Measurements from ENCODE around the gene EIF4EBP3. TPM values are rescaled to one million over a fixed set of nuclear protein-coding genes. Genes with fewer than 3 reads are reported as not detected.
"Not testable (repeated sequence)": the region's sequence is repeated elsewhere in the genome, so short reads cannot be mapped to it uniquely, and the experiment has no call there.

The EIF4EBP3 gene
- total RNA-seq, 1 donor from 2014 or later, result 0.80 TPM

GRCh38 chr5:140576776-140577201 lies 29.3 kb downstream of the EIF4EBP3 start:
- DNase-seq (ENCODE audit: low read depth), result peak; percentile 61

- not testable (repeated sequence) for DNase-seq (ENCODE audit: low read depth)
Observed at GRCh38 chr5:140579188-140579747, 31.8 kb downstream of the EIF4EBP3 start.

- DNase-seq (ENCODE audit: low read depth), result no peak
Observed at GRCh38 chr5:140587495-140587894, 40.0 kb downstream of the EIF4EBP3 start.

GRCh38 chr5:140588311-140589070 lies 41.0 kb downstream of the EIF4EBP3 start:
- peak; percentile 23 for DNase-seq (ENCODE audit: low read depth)

- DNase-seq (ENCODE audit: low read depth), result no peak
Observed at GRCh38 chr5:140590861-140591260, 43.4 kb downstream of the EIF4EBP3 start.

- peak; percentile 60 for DNase-seq (ENCODE audit: low read depth)
Observed at GRCh38 chr5:140591747-140592372, 44.4 kb downstream of the EIF4EBP3 start.

GRCh38 chr5:140593070-140593469 lies 45.6 kb downstream of the EIF4EBP3 start:
- not testable (repeated sequence) for DNase-seq (ENCODE audit: low read depth)

GRCh38 chr5:140594169-140594568 lies 46.7 kb downstream of the EIF4EBP3 start:
- no peak for DNase-seq (ENCODE audit: low read depth)

GRCh38 chr5:140595538-140596300 lies 48.3 kb downstream of the EIF4EBP3 start:
- DNase-seq (ENCODE audit: low read depth), result no peak

GRCh38 chr5:140596321-140596741 lies 48.9 kb downstream of the EIF4EBP3 start:
- DNase-seq (ENCODE audit: low read depth), result peak; percentile 66

- no peak for DNase-seq (ENCODE audit: low read depth)
Observed at GRCh38 chr5:140598836-140599235, 51.4 kb downstream of the EIF4EBP3 start.

Other genes starting within 250 kb of the EIF4EBP3 start
- 76.4 and 107 TPM in 2 replicates for gene PFDN1, start 244.6 kb upstream of the EIF4EBP3 start, total RNA-seq
- 23.4 and 52.8 TPM in 2 replicates for gene HBEGF, start 201.1 kb upstream of the EIF4EBP3 start, total RNA-seq
- not detected in 2 replicates for gene SLC4A9, start 187.5 kb upstream of the EIF4EBP3 start, total RNA-seq
- 36.1 and 81.5 TPM in 2 replicates for gene ANKHD1, start 145.8 kb upstream of the EIF4EBP3 start, total RNA-seq
- 28.2 and 48.1 TPM in 2 replicates for gene SRA1, start 9.8 kb downstream of the EIF4EBP3 start, total RNA-seq
- 5.2 and 21.5 TPM in 2 replicates for gene APBB3, start 16.9 kb downstream of the EIF4EBP3 start, total RNA-seq
- 28.7 and 85.2 TPM in 2 replicates for gene SLC35A4, start 17.2 kb downstream of the EIF4EBP3 start, total RNA-seq
- gene CD14, start 85.5 kb downstream of the EIF4EBP3 start, total RNA-seq, result 5.3 TPM in 1 of 2 replicates, not detected in the other
- 10.9 and 18.9 TPM in 2 replicates for gene TMCO6, start 91.8 kb downstream of the EIF4EBP3 start, total RNA-seq
- gene NDUFA2, start 100.0 kb downstream of the EIF4EBP3 start, total RNA-seq, result 33.0 and 35.6 TPM in 2 replicates
- 73.3 and 168 TPM in 2 replicates for gene IK, start 100.2 kb downstream of the EIF4EBP3 start, total RNA-seq
- 43.3 and 58.7 TPM in 2 replicates for gene WDR55, start 117.2 kb downstream of the EIF4EBP3 start, total RNA-seq
- gene DND1, start 125.9 kb downstream of the EIF4EBP3 start, total RNA-seq, result 0.35 and 0.55 TPM in 2 replicates
- gene HARS1, start 143.7 kb downstream of the EIF4EBP3 start, total RNA-seq, result 72.2 and 80.2 TPM in 2 replicates
- 40.4 and 51.1 TPM in 2 replicates for gene HARS2, start 143.8 kb downstream of the EIF4EBP3 start, total RNA-seq
- 61.0 and 63.1 TPM in 2 replicates for gene ZMAT2, start 152.8 kb downstream of the EIF4EBP3 start, total RNA-seq
- 0.10 and 0.35 TPM in 2 replicates for gene PCDHA1, start 238.5 kb downstream of the EIF4EBP3 start, total RNA-seq
- gene PCDHA2, start 247.2 kb downstream of the EIF4EBP3 start, total RNA-seq, result 0.35 TPM in 1 of 2 replicates, not detected in the other

All from renal cortical epithelial cell (primary cell).